ENCODE data around the gene KCNH3.
"Not testable (repeated sequence)": the region's sequence is repeated elsewhere in the genome, so short reads cannot be mapped to it uniquely, and the experiment has no call there.

The KCNH3 gene

DNA sequence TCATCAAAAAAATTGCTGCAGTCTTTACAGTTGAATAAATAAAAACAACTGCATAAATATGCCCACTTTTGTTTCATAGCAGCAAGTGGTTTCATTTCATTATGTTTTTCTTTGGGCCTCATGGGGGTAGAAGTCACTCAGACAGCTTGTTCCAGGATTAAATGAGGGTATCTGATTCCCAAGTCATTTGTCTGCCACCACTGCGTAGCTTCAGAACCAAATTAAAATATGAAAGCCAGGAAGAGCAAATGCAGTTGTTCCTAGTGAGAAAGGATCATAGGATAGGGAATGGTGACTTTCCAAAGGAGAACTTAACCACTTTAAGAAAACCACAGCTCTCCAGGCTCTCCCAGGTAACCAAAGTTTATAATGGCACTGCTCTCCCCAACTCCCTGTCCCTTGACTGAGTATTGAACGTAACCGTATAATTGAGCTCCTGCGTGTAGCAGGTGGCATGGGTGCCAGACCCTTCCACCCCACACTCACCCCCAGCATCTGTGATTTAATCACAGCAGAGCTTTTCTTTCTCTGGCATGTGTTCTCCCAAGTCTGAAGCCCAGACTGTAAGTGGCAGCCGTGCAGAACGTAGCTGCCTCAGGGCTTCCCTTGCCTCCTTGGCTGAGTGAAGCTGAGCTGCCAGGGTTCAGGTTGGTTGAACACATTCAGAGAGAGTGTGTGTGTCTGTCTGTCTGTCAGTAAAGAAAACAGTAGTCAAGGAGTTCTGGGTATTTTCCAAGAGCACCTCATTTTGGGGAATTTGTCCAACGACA is 11.3 kb upstream of the KCNH3 start:
- no peak for DNase-seq (ENCODE audit: low read depth, low spot score)

DNA sequence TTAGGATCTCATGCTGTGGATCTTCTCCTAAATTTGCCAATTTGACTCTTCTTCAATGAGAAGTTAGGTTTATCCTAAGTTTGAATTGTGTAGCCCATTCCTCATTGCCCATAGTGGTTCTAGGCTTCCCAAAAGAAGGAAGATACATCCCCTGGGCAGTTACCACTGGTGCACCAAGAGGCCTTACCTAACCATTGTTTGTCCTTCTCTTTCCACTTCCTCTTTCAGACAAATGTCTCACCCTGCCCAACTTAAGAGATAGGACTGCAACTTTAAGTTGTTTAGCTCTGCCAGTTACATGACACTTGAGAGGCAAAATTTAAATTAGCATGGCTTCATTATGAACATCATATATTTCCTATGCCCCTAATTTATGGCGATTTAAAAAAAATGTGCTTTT is 9.4 kb upstream of the KCNH3 start:
- no peak for DNase-seq (ENCODE audit: low read depth, low spot score)

DNA sequence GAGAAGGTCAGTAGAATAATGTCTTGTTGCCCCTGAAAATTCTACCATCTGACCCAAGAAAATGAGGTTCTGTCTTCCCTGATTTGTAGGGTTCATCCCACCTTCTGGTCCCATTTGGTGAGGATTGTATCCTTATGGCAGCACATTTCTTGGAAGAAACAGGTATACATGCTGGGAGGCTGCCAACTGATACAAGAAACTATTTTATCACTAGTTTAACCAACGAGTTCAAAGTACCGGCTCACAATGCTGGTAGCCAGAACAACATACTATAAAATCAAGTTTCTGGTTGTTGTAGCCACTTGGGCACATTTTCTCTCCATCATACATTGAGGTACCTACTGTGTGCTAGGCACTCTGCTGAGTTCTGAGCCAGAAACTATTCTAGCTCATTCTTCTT is 7.1 kb upstream of the KCNH3 start:
- no peak for DNase-seq (ENCODE audit: low read depth, low spot score)

DNA sequence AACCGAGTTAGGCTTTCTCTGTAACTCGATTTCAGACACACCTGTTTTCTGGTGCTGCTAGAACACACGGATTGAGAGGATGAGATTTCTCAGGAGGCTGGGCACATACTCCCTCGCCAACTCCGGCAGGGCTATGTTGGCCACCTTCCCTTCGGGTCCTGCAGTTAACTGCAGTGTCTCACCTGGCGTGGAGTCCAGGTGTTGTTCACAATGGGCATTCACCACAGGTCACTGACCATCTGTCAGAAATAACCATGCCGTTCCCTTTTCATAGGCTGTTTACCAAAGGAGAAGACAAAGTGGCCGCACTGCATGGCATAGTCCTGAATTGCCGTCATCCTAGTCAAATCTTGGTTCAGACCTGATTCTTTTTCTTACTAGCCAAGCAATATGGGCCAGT is 5.5 kb upstream of the KCNH3 start:
- DNase-seq (ENCODE audit: low read depth, low spot score), result no peak

DNA sequence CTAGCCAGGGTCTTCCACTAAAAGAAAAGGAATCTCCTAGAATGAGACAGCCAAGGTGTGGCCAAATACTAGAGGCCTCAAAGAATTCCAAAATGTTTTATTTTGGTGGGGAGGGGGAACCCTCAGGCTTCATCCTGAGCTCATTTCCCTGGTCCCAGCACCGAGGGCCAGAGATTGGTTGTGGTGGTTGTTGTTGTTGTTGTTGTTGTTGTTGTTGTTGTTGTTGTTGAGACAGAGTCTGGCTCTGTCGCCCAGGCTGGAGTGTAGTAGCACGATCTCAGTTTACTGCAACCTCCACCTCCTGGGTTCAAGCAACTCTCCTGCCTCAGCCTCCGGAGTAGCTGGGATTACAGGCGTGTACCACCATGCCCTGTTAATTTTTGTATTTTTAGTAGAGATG is 4.7 kb upstream of the KCNH3 start:
- not testable (repeated sequence) for DNase-seq (ENCODE audit: low read depth, low spot score)

DNA sequence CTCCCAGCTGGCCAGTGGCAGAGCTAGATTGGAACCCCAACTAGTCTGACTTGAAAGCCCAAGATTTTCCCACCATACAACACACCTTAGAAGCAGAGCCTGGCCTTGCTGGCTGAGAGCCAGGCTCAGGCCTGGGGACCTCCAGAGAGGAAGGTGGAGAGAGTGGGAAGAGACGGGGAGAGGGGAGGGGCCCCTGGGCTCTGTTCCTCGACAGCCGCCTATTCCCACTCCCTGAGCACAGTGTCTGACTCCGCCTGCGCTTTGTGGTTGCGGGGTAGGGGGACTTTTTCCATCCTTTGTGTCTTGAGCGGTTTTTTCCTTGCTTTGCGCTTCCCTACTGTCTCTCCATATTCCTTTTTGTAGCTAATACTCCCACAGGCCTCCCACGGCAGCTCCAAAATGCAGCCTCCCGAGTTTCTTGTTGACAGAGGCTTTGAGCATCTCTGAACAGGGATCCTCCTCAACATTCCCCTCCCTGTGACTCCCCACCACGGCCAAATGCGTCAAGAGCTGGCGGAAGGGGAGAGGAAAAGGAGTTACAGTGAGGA is 4.0 kb upstream of the KCNH3 start:
- DNase-seq (ENCODE audit: low read depth, low spot score), result no peak

DNA sequence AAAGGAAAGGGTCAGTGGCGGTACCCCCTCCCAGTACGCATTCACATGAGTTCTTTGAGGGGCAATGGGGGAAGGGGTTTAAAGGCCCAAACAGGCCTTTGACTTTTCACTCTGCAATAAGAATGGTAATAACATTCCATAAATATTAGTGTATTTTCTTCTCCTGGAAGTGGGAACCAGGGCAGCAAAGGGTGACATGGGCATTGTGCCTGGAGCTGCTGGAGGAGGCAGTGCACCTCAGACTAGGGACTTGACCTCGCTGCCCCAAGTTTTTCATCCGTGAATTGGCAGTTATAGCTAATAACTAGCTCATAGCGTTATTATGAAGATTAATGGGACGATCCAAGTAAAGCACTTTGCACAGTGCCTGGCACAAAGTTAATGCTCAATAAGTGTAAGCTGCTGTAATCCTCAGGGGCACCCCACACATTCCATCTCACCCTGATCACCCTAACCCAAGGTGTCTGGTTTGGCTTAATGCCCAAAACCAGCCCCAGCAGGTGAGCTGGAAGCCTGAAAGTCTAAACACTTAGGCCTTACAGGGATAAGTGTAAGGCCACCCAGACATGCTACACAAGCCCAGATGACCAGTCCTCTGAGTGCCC is 2.8 kb upstream of the KCNH3 start:
- no peak for DNase-seq (ENCODE audit: low read depth, low spot score)

DNA sequence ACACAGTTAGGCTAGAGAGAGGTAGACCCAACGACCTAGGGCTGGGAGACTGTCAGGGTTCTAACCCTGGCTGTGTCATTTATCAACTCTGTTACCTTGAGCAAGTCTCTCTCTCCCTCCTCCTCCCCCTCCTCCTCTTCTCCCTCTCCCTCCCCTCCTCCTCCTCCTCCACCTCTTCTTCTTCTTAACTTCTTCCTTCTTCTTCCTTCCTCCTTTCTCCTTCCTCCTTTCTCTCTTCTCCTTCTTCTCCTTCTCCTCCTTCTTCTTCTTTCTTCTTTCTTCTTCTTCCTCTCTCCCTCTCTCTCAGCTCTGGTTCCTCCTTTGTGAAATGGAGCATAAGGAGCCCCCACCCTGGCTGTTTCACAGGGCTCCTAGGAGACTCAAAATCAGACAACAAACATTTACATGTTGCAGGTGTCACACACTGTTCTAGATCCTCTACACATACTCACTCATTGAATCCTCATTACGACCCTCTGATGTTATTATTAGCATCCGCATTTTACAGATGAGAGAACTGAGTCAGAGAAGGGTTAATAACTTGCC is 2.2 kb upstream of the KCNH3 start:
- no peak for DNase-seq (ENCODE audit: low read depth, low spot score)

DNA sequence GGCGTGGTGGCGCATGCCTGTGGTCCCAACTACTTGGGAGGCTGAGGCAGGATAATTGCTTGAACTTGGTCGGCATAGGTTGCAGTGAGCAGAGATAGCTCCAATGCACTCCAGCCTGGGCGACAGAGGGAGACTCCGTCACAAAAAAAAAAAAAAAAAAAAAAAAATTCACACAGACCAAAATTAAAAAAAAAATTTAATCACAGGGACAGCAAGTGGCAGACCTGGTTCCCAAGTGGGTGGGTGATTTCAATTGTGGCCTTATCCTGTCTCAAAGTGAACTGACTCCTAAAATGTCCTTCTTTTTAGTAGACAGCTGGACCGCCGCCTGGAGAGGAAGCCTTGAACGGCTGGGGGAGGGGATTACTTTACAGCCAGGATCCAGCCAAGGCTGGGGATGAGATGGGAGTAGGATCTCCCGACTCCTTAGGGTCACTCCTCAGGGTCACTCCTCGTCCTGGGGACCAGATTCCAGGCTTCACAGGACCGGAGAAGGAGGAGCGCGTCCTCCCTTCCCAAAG is 1.5 kb upstream of the KCNH3 start:
- DNase-seq (ENCODE audit: low read depth, low spot score), result no peak

DNA sequence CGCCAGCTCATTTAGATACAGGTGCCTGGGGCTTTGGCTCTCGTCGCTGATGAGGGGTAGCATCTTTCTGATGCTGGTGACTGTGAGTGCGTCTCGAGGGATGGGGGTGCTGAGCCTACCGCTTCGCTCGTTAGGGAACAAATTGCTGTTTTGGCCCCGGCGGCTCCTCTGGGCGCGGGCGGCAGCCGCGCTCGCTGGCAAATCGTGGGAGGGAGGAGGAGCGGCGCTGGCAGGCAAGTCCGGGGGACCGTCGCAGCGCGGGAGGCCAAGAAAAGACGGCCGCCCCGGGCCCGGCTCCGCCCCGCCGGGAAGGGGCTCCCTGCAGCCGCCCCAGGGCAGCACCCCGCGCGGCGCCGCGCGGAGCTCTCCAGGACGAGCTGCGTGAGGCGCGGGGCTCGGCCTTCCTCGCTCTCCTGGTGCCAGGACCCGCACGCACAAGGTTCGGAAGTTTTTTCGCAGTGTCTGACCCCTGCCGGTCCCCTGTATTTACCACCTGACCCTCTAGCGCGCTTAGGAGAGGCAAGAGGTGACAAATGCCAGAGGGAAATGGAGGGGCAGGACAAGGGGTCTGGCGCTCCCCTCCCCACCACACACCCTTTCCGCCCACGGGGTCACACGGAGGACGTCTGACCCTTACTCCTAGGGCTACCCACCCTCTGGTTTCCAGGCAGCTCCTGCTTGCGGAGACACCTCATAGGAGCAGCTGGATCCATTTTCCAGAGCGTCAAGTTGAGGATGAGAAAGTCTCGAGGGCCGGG is 899 bp upstream of the KCNH3 start:
- no peak for DNase-seq (ENCODE audit: low read depth, low spot score)

DNA sequence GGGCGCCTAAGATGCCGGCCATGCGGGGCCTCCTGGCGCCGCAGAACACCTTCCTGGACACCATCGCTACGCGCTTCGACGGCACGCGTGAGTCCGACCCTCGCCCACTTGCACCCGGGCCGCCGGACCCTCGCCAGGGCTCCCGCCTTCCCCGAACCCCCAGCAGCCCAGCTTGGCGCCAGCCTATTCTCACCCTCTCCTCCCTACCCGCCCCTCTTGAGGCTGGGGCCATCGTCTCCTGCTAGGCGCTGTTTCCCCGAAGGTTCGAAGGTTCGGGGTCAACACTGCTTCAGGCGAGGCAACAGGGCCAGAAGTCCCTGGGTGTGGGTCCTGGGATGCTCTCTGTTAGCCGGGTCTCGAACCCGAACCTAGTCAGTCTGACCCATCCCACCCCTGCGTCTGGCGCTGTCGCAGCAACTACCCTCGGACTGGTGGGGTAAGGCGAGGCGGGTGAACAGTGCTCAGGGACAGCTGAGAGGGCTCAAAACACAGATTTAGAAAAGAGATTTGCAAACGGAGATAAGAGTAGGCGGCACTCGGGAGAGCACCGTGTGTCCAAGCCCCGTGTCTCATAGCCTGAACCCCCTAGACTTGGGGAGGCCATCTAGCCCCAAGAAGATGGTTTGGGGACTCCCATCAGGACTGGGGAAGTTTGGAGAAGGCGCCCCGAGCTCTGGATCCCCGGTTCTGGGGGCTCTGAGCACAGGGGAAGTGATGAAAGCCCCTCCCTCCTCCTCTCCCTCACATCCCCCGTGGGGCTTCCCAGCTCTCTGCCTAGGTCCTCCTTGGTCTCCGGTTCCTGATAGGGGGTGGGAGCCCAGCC is 787 bp downstream of the KCNH3 start:
- DNase-seq (ENCODE audit: low read depth, low spot score), result no peak

DNA sequence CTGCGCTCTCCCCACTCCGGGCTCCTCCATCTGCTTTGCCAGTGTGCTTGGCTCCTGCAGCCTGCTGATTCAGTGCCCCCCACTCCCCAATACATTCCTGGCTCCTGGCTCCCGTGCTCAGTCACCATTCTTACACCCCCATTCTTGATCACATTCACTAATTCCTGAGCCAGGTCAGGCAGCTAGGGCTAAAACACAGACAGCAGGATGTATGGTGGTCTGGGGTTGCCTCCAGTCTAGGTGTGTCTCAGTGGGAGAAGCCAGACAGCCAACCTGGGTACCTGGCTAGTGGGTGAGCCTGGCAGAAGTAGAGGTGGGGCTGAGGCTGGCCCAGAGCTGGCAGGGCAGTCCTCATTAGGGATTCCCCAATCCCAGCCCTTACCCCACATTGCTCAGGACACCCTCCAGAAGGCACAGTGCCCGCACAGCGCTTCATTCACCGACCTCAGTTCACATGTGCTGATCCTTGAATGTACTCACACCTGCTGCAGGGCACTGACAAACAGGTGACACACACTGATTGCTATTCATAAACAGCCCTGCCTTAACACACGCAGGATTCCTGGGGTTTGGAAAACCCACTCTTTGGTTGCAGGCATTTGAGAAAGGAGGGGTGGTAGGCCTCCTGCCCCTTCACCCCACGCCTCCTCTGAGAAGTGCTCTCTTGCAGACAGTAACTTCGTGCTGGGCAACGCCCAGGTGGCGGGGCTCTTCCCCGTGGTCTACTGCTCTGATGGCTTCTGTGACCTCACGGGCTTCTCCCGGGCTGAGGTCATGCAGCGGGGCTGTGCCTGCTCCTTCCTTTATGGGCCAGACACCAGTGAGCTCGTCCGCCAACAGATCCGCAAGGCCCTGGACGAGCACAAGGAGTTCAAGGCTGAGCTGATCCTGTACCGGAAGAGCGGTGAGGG is 1.7 kb downstream of the KCNH3 start:
- no peak for DNase-seq (ENCODE audit: low read depth, low spot score)

DNA sequence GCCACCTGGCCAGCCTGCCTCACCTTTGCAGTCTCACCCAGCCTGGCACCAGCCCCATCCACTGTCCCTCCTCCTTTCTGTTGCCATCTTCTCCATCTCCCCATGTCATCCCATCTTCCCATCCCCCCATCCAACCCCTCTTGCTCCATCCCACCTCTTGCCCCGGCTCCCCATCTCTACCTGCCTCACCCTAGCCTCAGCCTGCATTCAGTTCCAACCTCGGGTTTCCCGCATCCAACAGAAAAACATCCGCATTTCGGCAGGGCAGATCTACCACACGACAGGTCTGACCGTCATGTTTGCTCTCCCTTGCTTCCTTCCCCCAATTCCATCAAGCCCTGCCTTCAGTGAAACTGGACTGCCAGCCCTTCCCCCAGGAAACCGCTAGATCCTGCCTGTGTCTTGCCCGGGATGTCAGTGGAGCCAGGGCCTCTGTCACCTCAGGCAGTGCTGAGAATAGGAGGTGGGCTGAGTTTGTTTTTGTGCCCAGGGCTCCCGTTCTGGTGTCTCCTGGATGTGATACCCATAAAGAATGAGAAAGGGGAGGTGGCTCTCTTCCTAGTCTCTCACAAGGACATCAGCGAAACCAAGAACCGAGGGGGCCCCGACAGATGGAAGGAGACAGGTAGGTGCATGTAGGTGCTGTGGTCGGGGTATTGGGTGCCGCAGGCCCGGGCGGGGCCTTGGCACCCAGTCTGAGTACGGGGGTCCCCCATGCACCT is 2.5 kb downstream of the KCNH3 start:
- DNase-seq (ENCODE audit: low read depth, low spot score), result no peak

DNA sequence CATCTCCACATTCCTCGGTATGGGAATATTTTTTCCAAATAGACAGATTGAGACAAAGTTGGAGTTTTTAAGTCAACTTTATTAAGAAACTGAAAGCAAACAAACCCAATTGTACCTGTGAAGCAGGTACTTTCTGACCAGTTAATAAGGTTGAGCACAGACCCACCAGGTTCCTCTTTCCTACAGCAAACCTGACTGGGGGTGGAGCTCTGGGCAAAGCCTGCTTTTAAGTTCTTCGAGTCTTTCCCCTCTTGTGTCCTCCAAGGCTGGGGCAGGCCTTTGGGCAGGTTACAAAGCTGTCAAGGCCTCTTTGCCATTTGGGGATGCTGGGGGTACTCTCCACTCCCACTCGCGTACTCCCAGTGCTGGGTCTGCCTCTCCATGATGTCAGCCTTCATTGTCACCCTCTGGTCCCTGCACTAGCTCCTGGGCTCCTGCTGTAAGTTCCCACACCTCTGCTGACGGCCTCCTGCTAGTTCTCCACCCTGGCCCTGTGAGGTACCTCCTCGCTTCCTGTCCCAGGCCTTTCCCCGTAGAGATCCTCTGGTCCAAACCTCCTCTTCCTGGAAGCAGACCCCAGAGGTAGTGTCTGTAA is 3.2 kb downstream of the KCNH3 start:
- no peak for DNase-seq (ENCODE audit: low read depth, low spot score)

DNA sequence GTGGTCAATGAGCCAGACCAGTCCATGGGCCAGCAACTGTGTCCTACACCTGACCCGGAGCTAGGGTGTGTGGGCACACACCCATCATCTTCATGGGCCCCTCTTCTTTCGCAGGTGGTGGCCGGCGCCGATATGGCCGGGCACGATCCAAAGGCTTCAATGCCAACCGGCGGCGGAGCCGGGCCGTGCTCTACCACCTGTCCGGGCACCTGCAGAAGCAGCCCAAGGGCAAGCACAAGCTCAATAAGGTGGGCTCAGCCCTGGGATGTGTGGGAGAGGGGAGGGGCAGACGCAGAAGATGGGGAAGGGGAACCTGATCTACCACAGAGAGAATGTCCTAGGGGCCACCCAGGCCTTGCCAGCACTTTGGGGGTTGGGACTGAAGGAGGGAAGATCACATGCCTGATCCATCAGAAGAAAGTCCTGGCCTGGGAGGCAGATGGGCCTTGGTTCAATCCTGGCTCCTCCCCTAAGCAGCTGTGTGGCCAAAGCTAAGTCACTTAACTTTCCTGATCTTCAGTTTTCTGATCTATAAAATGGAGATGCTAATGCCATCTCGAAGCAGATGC is 3.8 kb downstream of the KCNH3 start:
- no peak for DNase-seq (ENCODE audit: low read depth, low spot score)

DNA sequence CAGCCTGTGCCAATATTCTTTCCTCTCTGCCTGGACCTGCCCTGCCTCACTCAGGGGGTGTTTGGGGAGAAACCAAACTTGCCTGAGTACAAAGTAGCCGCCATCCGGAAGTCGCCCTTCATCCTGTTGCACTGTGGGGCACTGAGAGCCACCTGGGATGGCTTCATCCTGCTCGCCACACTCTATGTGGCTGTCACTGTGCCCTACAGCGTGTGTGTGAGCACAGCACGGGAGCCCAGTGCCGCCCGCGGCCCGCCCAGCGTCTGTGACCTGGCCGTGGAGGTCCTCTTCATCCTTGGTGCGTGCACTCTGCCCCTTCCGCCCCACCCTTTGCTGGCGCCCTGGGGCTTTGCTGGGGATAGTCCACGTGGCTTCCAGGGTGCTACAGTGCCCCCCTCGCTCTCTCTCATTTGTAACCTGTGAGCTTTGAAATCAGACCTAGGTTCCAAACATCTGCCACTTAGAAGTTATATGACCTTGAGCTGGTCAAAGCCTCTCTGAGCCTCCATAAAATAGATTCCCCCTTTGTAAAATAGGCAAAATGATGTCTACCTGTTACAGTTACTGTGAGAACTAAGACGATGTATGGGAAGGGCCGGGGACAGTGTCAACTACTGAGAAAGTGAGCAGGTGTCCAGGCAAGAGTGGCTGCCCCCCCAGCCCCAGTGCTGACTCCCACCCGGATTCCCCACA is 4.5 kb downstream of the KCNH3 start:
- DNase-seq (ENCODE audit: low read depth, low spot score), result no peak

DNA sequence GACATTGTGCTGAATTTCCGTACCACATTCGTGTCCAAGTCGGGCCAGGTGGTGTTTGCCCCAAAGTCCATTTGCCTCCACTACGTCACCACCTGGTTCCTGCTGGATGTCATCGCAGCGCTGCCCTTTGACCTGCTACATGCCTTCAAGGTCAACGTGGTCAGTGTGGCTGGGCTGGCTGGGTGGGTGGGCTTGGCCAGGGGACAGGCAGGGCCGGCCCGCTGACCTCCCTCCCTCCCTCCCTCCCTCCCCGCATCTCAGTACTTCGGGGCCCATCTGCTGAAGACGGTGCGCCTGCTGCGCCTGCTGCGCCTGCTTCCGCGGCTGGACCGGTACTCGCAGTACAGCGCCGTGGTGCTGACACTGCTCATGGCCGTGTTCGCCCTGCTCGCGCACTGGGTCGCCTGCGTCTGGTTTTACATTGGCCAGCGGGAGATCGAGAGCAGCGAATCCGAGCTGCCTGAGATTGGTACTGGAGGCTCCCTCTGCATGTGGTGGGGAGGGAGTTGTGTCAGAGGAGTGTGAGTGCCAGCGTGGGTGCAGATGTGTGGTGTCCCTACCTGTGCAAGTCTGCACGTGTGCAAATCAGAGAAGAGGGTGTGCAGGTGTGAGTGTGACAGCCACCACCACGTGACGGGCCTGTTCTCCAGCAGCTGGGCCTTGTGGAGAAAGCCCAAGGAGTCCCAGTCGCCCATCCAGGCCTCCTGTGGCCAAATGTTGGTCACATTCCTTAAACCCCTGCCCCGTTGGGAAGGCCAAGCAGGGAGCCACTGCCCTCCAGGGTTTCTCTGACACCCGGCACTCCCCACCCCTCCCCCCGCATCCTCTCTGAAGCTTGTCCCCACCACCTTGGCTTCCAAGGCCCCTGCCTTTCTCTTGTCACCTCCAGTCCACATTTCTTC is 5.3 kb downstream of the KCNH3 start:
- no peak for DNase-seq (ENCODE audit: low read depth, low spot score)

All from astrocyte of the hippocampus (primary cell).